Measurements from ENCODE around the gene EI24.

Gene EI24

DNA sequence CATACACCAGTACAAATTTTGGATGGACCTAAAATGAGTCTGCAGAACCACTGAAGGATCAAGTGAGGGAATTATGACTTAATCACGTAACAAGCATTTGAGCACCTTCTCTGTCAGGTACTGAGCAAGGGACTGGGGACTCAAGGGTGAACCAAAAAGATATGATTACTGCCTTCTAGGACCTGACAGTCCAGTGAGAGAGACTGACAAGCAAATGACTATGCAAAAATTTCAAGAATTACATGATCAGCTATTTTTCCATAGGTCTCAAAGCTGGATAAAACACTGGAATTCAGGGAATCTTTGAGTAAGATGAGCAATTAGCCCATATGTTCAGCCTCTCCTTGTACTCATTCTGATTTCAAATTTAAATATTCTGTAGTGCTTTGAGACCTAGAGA lies 18.2 kb downstream of the EI24 start (continued):
- TF ChIP-seq TOX (CRISPR knock-in tag; IDR thresholded peaks at IDR 0.05; ENCODE audit: borderline replicate concordance) = no peak
- TF ChIP-seq ISL1 (CRISPR knock-in tag; IDR thresholded peaks at IDR 0.05) = no peak
- TF ChIP-seq ZFP3 (CRISPR knock-in tag; IDR thresholded peaks at IDR 0.05) = no peak
- no peak for TF ChIP-seq ARNTL (CRISPR knock-in tag; IDR thresholded peaks at IDR 0.05; ENCODE audit: borderline replicate concordance, low read depth)
- TF ChIP-seq, protein P1, sequence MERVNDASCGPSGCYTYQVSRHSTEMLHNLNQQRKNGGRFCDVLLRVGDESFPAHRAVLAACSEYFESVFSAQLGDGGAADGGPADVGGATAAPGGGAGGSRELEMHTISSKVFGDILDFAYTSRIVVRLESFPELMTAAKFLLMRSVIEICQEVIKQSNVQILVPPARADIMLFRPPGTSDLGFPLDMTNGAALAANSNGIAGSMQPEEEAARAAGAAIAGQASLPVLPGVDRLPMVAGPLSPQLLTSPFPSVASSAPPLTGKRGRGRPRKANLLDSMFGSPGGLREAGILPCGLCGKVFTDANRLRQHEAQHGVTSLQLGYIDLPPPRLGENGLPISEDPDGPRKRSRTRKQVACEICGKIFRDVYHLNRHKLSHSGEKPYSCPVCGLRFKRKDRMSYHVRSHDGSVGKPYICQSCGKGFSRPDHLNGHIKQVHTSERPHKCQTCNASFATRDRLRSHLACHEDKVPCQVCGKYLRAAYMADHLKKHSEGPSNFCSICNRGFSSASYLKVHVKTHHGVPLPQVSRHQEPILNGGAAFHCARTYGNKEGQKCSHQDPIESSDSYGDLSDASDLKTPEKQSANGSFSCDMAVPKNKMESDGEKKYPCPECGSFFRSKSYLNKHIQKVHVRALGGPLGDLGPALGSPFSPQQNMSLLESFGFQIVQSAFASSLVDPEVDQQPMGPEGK (CRISPR knock-in tag; IDR thresholded peaks at IDR 0.05; ENCODE audit: borderline replicate concordance) = no peak
- TF ChIP-seq GLIS3 (CRISPR knock-in tag; IDR thresholded peaks at IDR 0.05) = no peak
- no peak for TF ChIP-seq SNAI2 (CRISPR knock-in tag; IDR thresholded peaks at IDR 0.05)
- TF ChIP-seq ZC3H10 (CRISPR knock-in tag; IDR thresholded peaks at IDR 0.05) = no peak

DNA sequence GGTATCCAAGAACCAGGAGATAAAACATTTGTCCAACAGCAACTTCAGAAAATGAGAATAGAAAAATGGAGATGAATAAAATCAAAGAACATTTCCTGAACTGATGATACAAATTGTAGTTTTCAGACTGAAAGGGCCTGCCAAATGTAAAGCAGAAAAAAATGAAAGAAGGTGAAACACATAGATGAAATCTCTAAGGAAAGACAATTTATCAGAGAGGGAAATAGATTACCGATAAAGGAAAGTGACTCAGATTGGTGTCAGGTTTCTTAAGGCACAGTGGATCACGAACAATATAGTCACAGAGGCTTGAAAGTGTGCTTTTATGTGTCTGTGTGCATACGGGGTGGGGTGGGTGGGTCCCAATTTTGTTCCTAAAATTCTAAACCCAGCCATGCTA lies 19.2 kb downstream of the EI24 start:
- TF ChIP-seq PPARA (CRISPR knock-in tag; IDR thresholded peaks at IDR 0.05; ENCODE audit: borderline replicate concordance) = no peak
- no peak for TF ChIP-seq CSDC2 (CRISPR knock-in tag; IDR thresholded peaks at IDR 0.05)
- no peak for TF ChIP-seq ESRRG (CRISPR knock-in tag; IDR thresholded peaks at IDR 0.05)
- no peak for TF ChIP-seq ARNTL (CRISPR knock-in tag; IDR thresholded peaks at IDR 0.05; ENCODE audit: borderline replicate concordance, low read depth)
- TF ChIP-seq SNAI2 (CRISPR knock-in tag; IDR thresholded peaks at IDR 0.05) = no peak
- TF ChIP-seq TOX (CRISPR knock-in tag; IDR thresholded peaks at IDR 0.05; ENCODE audit: borderline replicate concordance) = no peak
- TF ChIP-seq ISL1 (CRISPR knock-in tag; IDR thresholded peaks at IDR 0.05) = no peak
- no peak for ATAC-seq

DNA sequence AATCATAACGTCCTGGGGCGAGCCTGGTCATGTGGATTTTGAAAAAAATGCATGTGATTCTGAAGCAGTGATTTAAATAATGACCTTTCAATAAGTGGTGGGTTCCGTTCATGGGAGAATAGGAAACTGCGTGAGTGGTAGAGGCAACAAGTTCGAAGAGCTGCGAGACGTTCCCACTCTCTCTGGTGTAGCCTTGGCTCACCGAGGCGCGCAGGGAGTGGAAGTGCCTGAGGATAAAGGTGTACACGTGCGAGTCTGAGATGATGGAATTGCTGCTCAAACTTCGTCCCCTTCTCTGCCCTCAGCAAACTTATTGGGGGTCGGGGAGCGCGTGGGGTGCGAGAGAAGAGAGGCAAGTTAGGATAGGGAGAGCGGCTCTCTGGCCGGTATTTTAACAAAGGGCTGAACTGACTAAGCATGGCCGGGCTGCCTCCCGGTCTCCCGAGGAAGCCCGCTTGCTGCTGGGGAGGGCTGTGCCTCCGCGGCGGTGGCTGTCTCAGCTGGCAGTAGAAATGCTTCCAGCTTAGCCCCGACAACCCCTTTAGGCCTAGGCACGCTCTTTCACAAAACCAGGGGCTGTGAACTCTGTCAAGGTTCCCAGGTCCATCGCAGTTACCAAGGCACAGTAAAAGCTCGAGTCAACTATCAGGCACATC lies 22.5 kb downstream of the EI24 start:
- TF ChIP-seq ARNTL (CRISPR knock-in tag; IDR thresholded peaks at IDR 0.05; ENCODE audit: borderline replicate concordance, low read depth) (no peak), OSR1 (CRISPR knock-in tag; IDR thresholded peaks at IDR 0.05) (no peak)
- TF ChIP-seq, protein P2, sequence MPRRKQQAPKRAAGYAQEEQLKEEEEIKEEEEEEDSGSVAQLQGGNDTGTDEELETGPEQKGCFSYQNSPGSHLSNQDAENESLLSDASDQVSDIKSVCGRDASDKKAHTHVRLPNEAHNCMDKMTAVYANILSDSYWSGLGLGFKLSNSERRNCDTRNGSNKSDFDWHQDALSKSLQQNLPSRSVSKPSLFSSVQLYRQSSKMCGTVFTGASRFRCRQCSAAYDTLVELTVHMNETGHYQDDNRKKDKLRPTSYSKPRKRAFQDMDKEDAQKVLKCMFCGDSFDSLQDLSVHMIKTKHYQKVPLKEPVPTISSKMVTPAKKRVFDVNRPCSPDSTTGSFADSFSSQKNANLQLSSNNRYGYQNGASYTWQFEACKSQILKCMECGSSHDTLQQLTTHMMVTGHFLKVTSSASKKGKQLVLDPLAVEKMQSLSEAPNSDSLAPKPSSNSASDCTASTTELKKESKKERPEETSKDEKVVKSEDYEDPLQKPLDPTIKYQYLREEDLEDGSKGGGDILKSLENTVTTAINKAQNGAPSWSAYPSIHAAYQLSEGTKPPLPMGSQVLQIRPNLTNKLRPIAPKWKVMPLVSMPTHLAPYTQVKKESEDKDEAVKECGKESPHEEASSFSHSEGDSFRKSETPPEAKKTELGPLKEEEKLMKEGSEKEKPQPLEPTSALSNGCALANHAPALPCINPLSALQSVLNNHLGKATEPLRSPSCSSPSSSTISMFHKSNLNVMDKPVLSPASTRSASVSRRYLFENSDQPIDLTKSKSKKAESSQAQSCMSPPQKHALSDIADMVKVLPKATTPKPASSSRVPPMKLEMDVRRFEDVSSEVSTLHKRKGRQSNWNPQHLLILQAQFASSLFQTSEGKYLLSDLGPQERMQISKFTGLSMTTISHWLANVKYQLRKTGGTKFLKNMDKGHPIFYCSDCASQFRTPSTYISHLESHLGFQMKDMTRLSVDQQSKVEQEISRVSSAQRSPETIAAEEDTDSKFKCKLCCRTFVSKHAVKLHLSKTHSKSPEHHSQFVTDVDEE (CRISPR knock-in tag; IDR thresholded peaks at IDR 0.05) = 0 out of 2 replicates have a peak, but pooled peaks have one; percentile 15
- TF ChIP-seq, protein P3, sequence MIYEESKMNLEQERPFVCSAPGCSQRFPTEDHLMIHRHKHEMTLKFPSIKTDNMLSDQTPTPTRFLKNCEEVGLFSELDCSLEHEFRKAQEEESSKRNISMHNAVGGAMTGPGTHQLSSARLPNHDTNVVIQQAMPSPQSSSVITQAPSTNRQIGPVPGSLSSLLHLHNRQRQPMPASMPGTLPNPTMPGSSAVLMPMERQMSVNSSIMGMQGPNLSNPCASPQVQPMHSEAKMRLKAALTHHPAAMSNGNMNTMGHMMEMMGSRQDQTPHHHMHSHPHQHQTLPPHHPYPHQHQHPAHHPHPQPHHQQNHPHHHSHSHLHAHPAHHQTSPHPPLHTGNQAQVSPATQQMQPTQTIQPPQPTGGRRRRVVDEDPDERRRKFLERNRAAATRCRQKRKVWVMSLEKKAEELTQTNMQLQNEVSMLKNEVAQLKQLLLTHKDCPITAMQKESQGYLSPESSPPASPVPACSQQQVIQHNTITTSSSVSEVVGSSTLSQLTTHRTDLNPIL (CRISPR knock-in tag; IDR thresholded peaks at IDR 0.05; ENCODE audit: low read depth) = no peak
- ATAC-seq = peak; percentile 52

DNA sequence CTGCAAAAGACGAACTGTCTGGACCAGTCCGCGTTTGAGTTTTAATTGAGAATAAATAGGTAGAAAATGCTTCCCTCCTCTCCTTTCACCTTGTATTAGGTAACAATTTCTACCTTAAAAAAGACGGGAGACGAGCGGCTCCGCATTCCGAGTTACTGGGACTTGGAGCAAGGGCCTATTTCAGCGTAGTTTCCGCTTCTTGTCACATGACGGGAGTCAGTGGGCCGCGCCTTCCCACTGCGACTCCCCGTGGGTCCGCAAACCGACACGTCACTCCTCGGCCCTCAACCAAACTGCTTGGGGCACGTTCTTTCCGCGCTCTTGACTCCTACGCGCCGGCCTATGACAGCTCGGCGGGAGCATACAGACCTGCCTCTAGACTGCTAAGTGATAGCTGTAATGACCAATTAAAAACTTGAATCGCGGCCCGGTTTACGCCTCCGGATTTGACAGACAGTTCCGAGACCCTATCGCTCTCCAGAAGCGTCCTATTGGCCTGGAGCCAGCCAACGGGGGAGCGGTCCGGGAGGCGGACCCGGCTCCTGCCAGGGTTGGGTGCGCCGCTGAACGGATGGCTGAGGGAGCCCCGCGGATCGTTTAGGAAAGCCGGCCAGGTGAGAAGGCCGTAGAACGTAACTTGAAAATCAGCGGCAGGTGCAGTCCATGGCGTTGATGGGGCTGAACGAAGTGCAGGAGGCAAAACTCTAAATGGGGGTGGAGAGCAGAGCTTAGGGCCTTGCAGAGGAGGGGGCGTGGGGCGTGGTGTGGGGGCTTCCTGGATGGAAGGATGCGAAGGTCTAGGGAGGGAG lies 23.2 kb downstream of the EI24 start, which contains the start of gene STT3A:
Gene STT3A (plus strand): TSS at position 548 of the 809 bp plus-strand sequence. CDS start 3,064 bp downstream, outside the sequence.
- TF ChIP-seq ZNF70 (CRISPR knock-in tag; IDR thresholded peaks at IDR 0.05) = peak; percentile 38; the same call in 1 of the 2 replicates
- TF ChIP-seq, protein P1 (CRISPR knock-in tag; IDR thresholded peaks at IDR 0.05; ENCODE audit: borderline replicate concordance) = no peak
- ATAC-seq = peak; percentile 96

Data from SK-N-SH treated with all-trans-retinoic acid at 6 μM for 48 hours (cell line).